Endothelial cell of umbilical vein (primary cell): ENCODE measurements around the gene LPP. TPM values are rescaled to one million over a fixed set of nuclear protein-coding genes. Genes with fewer than 3 reads are reported as not detected.

Experiments
- BruUV-seq: library from RNA; stranded (reverse); fragments of 400-500 nt; replicated peaks from 2 replicates; lab custom pipeline; 2021; lab: Mats Ljungman, UMichigan
- CTCF ChIA-PET: fragments of 300-600, 350-600 bp; sonication (Branson Sonifier 250); formaldehyde crosslinking; loops from one replicate; lab custom pipeline; 2021; ENCODE audit warnings: antibody characterized with exemption, inconsistent platforms; lab: Charles Lee
- POLR2A ChIA-PET: fragments of 300-600, 350-600 bp; sonication (Branson Sonifier 250); formaldehyde crosslinking; loops from one replicate; lab custom pipeline; 2021; ENCODE audit warnings: antibody characterized with exemption, inconsistent platforms; lab: Charles Lee
- DNase-seq: peaks from one replicate; pipeline ENCODE4 v3.0.0-alpha.2; 2011; ENCODE audit warnings: low read depth, low spot score
- FAIRE-seq: peaks from 2 replicates; lab custom pipeline; 2011; peaks lifted over from hg19 to GRCh38; lab: Jason Lieb, UNC
- H2AFZ ChIP-seq: 2 replicates; pipeline ENCODE4 v1.6.0; 2012; ENCODE audit warnings: low read depth, low read length, control low read depth, inconsistent platforms
- H3K27ac ChIP-seq: 2 replicates; pipeline ENCODE4 v1.5.1; 2011; ENCODE audit warnings: low read depth, mild to moderate bottlenecking, control low read depth, low read length, moderate library complexity; ENCODE audit not compliant: insufficient read depth
- H3K27me3 ChIP-seq, 2 experiments: 2 replicates each; pipeline versions ENCODE4 v1.6.0 to v1.6.1; 2011; ENCODE audit warnings: low read length in 2 of 2, mixed read lengths in 1 of 2; ENCODE audit not compliant: control insufficient read depth in 2 of 2, insufficient read depth in 2 of 2
- H3K36me3 ChIP-seq, 2 experiments: 2 replicates in 1 of 2; 3 replicates in 1 of 2; pipeline ENCODE4 v1.5.1; 2011; ENCODE audit warnings: low read length in 2 of 2, mild to moderate bottlenecking in 1 of 2, moderate library complexity in 1 of 2; ENCODE audit not compliant: control insufficient read depth in 2 of 2, insufficient read depth in 2 of 2; ENCODE audit errors: extremely low read depth in 1 of 2
- H3K4me1 ChIP-seq: 3 replicates; pipeline ENCODE4 v1.5.1; 2011; ENCODE audit warnings: mild to moderate bottlenecking, low read length; ENCODE audit not compliant: control insufficient read depth, insufficient read depth; ENCODE audit errors: extremely low read depth
- H3K4me2 ChIP-seq: 2 replicates; pipeline ENCODE4 v1.6.1; 2011; ENCODE audit warnings: low read length, control low read depth, mixed read lengths; ENCODE audit not compliant: insufficient read depth
- H3K4me3 ChIP-seq, 3 experiments: fragments of 200-600 bp in 1 of 3; sonication (generic), shearing (Covaris generic) in 1 of 3; replicated peaks in 1 of 3; 2 replicates each; pipeline ENCODE4 v1.5.1; 2011 to 2016; ENCODE audit warnings: control low read depth in 3 of 3, low read length in 3 of 3, mild to moderate bottlenecking in 2 of 3, inconsistent platforms in 1 of 3, low read depth in 1 of 3, moderate library complexity in 1 of 3; ENCODE audit not compliant: insufficient read depth in 1 of 3
- H3K79me2 ChIP-seq: 2 replicates; pipeline ENCODE4 v1.6.0; 2012; ENCODE audit warnings: low read length, inconsistent platforms; ENCODE audit not compliant: control insufficient read depth, insufficient read depth
- H3K9ac ChIP-seq: replicated peaks from 2 replicates; pipeline ENCODE3; 2011; ENCODE audit warnings: low read length, control low read depth; ENCODE audit not compliant: insufficient read depth; ENCODE audit errors: extremely low read depth
- H3K9me1 ChIP-seq: replicated peaks from 3 replicates; pipeline ENCODE4 v1.6.0; 2011; ENCODE audit warnings: mild to moderate bottlenecking, low read length; ENCODE audit not compliant: control insufficient read depth, insufficient read depth; ENCODE audit errors: extremely low read depth
- H3K9me3 ChIP-seq: replicated peaks from 2 replicates; pipeline ENCODE4 v1.5.1; 2012; ENCODE audit warnings: low read length, inconsistent platforms; ENCODE audit not compliant: control insufficient read depth, insufficient read depth
- H4K20me1 ChIP-seq: replicated peaks from 2 replicates; pipeline ENCODE3; 2011; ENCODE audit warnings: mild to moderate bottlenecking, low read length; ENCODE audit not compliant: control insufficient read depth, insufficient read depth; ENCODE audit errors: extremely low read depth
- FOS ChIP-seq: IDR thresholded peaks from 2 replicates; pipeline ENCODE4 v1.6.1; 2011; ENCODE audit warnings: mild to moderate bottlenecking, low read length, moderate library complexity, borderline replicate concordance; ENCODE audit not compliant: insufficient read depth
- GATA2 ChIP-seq: IDR thresholded peaks from 2 replicates; pipeline ENCODE4 v1.7.0; 2011; ENCODE audit warnings: low read depth, mild to moderate bottlenecking, moderate library complexity, mixed read lengths, low read length; ENCODE audit not compliant: insufficient read length, insufficient read depth
- MYC ChIP-seq: IDR thresholded peaks from one replicate; pipeline ENCODE4 v1.6.1; 2011; ENCODE audit warnings: mild to moderate bottlenecking, low read depth, low read length
- POLR2A ChIP-seq: IDR thresholded peaks from 2 replicates; pipeline ENCODE4 v1.6.1; 2012; ENCODE audit warnings: low read depth, mild to moderate bottlenecking, control low read depth, low read length
- POLR2AphosphoS5 ChIP-seq: IDR thresholded peaks from 2 replicates; pipeline ENCODE4 v1.6.1; 2012; ENCODE audit warnings: low read depth, mild to moderate bottlenecking, control low read depth, low read length, moderate library complexity; ENCODE audit not compliant: insufficient read depth
- dilution Hi-C: fragments of 300-500 bp; cut with MboI; formaldehyde crosslinking; loops from one replicate; pipeline ENCODE4 v1.15.0; 2019; ENCODE audit warnings: low sequenced_read_pairs; ENCODE audit not compliant: extremely low pct_ligation_motif_present
- intact Hi-C: fragments of 100-400 bp; cut with micrococcal nuclease; formaldehyde crosslinking; loops from one replicate; pipeline ENCODE4 v1.10.0; 2022
- polyA plus RNA-seq, 4 experiments: library from polyadenylated mRNA; depleted of rRNA in 3 of 4; stranded (reverse) in 3 of 4; unstranded in 1 of 4; fragments of >200 nt; gene quantifications; 2 replicates each; pipeline versions ENCODE4 v1.2.1 to v1.2.3, GENCODE V29; 2011 to 2012; ENCODE audit warnings: missing spikeins in 1 of 4
- total RNA-seq: library from RNA; stranded (reverse); gene quantifications from 2 replicates; pipeline ENCODE4 v1.2.3, GENCODE V29; 2021
- TF ChIP-seq, protein P1 (sequence below): IDR thresholded peaks from 2 replicates; pipeline ENCODE4 v1.6.1; 2011; ENCODE audit not compliant: insufficient read depth, insufficient read length
- TF ChIP-seq, protein P2 (sequence below), 2 donors: IDR thresholded peaks; 1 replicate in 1 of 2; 2 replicates in 1 of 2; pipeline ENCODE4 v1.5.1; 2011; ENCODE audit warnings: low read length in 2 of 2, mild to moderate bottlenecking in 2 of 2, moderate library complexity in 2 of 2, control low read depth in 1 of 2, inconsistent platforms in 1 of 2, low read depth in 1 of 2; ENCODE audit not compliant: insufficient read depth in 1 of 2; ENCODE audit errors: extremely low read depth in 1 of 2

LPP gene
- total and polyA plus RNA-seq, 2 donors (not counting 3 experiments of a cell fraction or from before 2014, with no cell fraction given), result 16.9 to 153 TPM

DNA sequence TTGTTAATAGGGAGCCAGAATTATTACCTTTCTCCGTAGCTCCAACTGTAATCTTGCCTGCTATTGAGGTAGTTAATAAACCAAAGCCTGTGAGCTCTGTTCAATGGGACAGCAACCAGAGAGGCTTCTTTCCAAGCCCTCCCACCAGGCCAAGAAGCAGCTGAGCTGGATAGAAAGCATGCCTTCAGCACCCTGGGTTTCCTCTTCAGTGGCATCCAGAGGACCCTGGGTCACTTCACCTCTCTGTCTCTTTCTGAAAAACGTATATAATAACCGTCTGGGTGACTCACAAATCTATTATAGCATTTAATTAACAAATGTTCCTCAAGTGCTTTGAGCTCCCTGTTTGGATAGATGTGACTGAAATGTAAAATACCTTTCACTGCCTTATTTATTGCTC is 420.0 kb downstream of the LPP start:
- no peak overlapping the region for H3K9ac ChIP-seq
- H3K27me3 ChIP-seq, result no peaks in the 10 kb centered on the region
- dilution Hi-C loops, result no loop called here
- FAIRE-seq, result no peak
- no peaks in the 10 kb centered on the region for H3K36me3 ChIP-seq
- no peak overlapping the region for H3K4me3 ChIP-seq
- no peak overlapping the region for H3K4me2 ChIP-seq
- no peaks in the 10 kb centered on the region for H3K9me1 ChIP-seq
- ChIA-PET CTCF (interaction anchor here (1.0 to 2.3 kb wide), 5 partner anchors 9 to 17 kb away, joined by 3 to 6 read pairs (median 3); no protein-coding TSS in a partner anchor), POLR2A (no interaction called here)
- no peak overlapping the region for H2AFZ ChIP-seq
- no peaks in the 10 kb centered on the region for H3K4me1 ChIP-seq
- no TSS peak for BruUV-seq
- no peak for DNase-seq
- TF ChIP-seq GATA2, result no peak
- no peak for TF ChIP-seq POLR2AphosphoS5
- TF ChIP-seq, protein P1, sequence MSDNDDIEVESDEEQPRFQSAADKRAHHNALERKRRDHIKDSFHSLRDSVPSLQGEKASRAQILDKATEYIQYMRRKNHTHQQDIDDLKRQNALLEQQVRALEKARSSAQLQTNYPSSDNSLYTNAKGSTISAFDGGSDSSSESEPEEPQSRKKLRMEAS, result no peak
- no peak for TF ChIP-seq FOS
- TF ChIP-seq MYC, result no peak
- TF ChIP-seq, protein P2, sequence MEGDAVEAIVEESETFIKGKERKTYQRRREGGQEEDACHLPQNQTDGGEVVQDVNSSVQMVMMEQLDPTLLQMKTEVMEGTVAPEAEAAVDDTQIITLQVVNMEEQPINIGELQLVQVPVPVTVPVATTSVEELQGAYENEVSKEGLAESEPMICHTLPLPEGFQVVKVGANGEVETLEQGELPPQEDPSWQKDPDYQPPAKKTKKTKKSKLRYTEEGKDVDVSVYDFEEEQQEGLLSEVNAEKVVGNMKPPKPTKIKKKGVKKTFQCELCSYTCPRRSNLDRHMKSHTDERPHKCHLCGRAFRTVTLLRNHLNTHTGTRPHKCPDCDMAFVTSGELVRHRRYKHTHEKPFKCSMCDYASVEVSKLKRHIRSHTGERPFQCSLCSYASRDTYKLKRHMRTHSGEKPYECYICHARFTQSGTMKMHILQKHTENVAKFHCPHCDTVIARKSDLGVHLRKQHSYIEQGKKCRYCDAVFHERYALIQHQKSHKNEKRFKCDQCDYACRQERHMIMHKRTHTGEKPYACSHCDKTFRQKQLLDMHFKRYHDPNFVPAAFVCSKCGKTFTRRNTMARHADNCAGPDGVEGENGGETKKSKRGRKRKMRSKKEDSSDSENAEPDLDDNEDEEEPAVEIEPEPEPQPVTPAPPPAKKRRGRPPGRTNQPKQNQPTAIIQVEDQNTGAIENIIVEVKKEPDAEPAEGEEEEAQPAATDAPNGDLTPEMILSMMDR (IDR thresholded peaks at IDR 0.05; ENCODE audit: extremely low read depth in 1 of 2, insufficient read depth in 1 of 2, low read depth in 1 of 2, low read length in 2 of 2), result no peak
- TF ChIP-seq POLR2A, result no peak
- intact Hi-C loops, result no loop called here
- no peaks in the 10 kb centered on the region for H3K79me2 ChIP-seq
- no peak overlapping the region for H3K27ac ChIP-seq
- H4K20me1 ChIP-seq, result no peaks in the 10 kb centered on the region
- no peaks in the 10 kb centered on the region for H3K9me3 ChIP-seq
